HepG2 (cell line): ENCODE results near the gene PIP5KL1. TPM values are rescaled to one million over a fixed set of nuclear protein-coding genes. Genes with fewer than 3 reads are reported as not detected.
A peak's percentile ranks its signal among the peaks of the same experiment; 100 is the strongest.

Source experiments
- FUBP1 ChIP-seq: sonication (generic); formaldehyde crosslinking; IDR thresholded peaks from 2 replicates; pipeline ENCODE4 v1.5.1; 2020; ENCODE audit warnings: missing genetic modification reagents, mild to moderate bottlenecking, borderline replicate concordance
- GATAD1 ChIP-seq: IDR thresholded peaks from 2 replicates; pipeline ENCODE4 v1.6.1; 2016; ENCODE audit warnings: missing genetic modification reagents, missing compliant biosample characterization
- GRHL1 ChIP-seq: sonication (generic); formaldehyde crosslinking; conservative IDR thresholded peaks from 2 replicates; pipeline ENCODE4 v1.8.0; 2022; ENCODE audit warnings: missing genetic modification reagents
- MEF2D ChIP-seq: sonication (generic); formaldehyde crosslinking; IDR thresholded peaks from 2 replicates; pipeline ENCODE4 v1.5.1; 2020; ENCODE audit warnings: mild to moderate bottlenecking, missing genetic modification reagents
- PRDM10 ChIP-seq: sonication (generic); formaldehyde crosslinking; IDR thresholded peaks from 2 replicates; pipeline ENCODE4 v1.4.0; 2020; ENCODE audit warnings: low read depth, missing genetic modification reagents
- SP4 ChIP-seq: sonication (generic); formaldehyde crosslinking; IDR thresholded peaks from 2 replicates; pipeline ENCODE4 v1.8.1; 2023; ENCODE audit warnings: mild to moderate bottlenecking, missing genetic modification reagents
- SRSF9 ChIP-seq: fragments of 200-400 bp; formaldehyde crosslinking; IDR thresholded peaks from 2 replicates; pipeline ENCODE4 v1.6.1; 2018; ENCODE audit warnings: borderline replicate concordance, mild to moderate bottlenecking, low read depth, low read length; ENCODE audit not compliant: insufficient read depth, poor library complexity, severe bottlenecking
- TP53 ChIP-seq: sonication (generic); formaldehyde crosslinking; conservative IDR thresholded peaks from 2 replicates; pipeline ENCODE4 v1.4.0; 2020; ENCODE audit warnings: missing genetic modification reagents
- ZBTB42 ChIP-seq: sonication (generic); formaldehyde crosslinking; IDR thresholded peaks from 2 replicates; pipeline ENCODE4 v1.5.0; 2020; ENCODE audit warnings: mild to moderate bottlenecking, missing genetic modification reagents
- ZNF17 ChIP-seq: sonication (generic); formaldehyde crosslinking; IDR thresholded peaks from 2 replicates; pipeline ENCODE4 v1.5.0; 2020; ENCODE audit warnings: mild to moderate bottlenecking, missing genetic modification reagents
- ZNF264 ChIP-seq: sonication (generic); formaldehyde crosslinking; IDR thresholded peaks from 2 replicates; pipeline ENCODE4 v1.4.0; 2020; ENCODE audit warnings: missing genetic modification reagents
- ZNF431 ChIP-seq: sonication (generic); formaldehyde crosslinking; IDR thresholded peaks from 2 replicates; pipeline ENCODE4 v1.9.0; 2022; ENCODE audit warnings: missing genetic modification reagents, low read depth, mild to moderate bottlenecking, borderline replicate concordance
- ZNF547 ChIP-seq: sonication (generic); formaldehyde crosslinking; IDR thresholded peaks from 2 replicates; pipeline ENCODE4 v1.5.1; 2020; ENCODE audit warnings: mild to moderate bottlenecking, missing genetic modification reagents
- ZNF552 ChIP-seq: sonication (generic); formaldehyde crosslinking; IDR thresholded peaks from 2 replicates; pipeline ENCODE4 v1.9.0; 2022; ENCODE audit warnings: missing genetic modification reagents, mild to moderate bottlenecking, borderline replicate concordance
- ZNF572 ChIP-seq: sonication (generic); formaldehyde crosslinking; IDR thresholded peaks from 2 replicates; pipeline ENCODE4 v1.5.1; 2020; ENCODE audit warnings: mild to moderate bottlenecking, missing genetic modification reagents
- ZNF770 ChIP-seq: sonication (generic); formaldehyde crosslinking; IDR thresholded peaks from 2 replicates; pipeline ENCODE4 v1.5.0; 2020; ENCODE audit warnings: mild to moderate bottlenecking, missing genetic modification reagents
- ZSCAN22 ChIP-seq: sonication (generic); formaldehyde crosslinking; IDR thresholded peaks from 2 replicates; pipeline ENCODE4 v1.4.0; 2020; ENCODE audit warnings: mild to moderate bottlenecking, missing genetic modification reagents
- ZSCAN31 ChIP-seq: sonication (generic); formaldehyde crosslinking; IDR thresholded peaks from 2 replicates; pipeline ENCODE4 v1.5.0; 2020; ENCODE audit warnings: low read depth, mild to moderate bottlenecking, missing genetic modification reagents
- polyA plus RNA-seq, 8 experiments: library from polyadenylated mRNA; depleted of rRNA in 3 of 8; stranded (reverse) in 7 of 8; unstranded in 1 of 8; fragments of >200 nt; fragmentation: Illumina TruSeq in 4 of 8; extraction: Trizol in 4 of 8; gene quantifications; 2 replicates each; pipeline versions ENCODE4 v1.2.1 to v1.2.3, GENCODE V29; 2011 to 2016; ENCODE audit warnings: low read depth in 4 of 8, missing spikeins in 1 of 8, mixed read lengths in 1 of 8; ENCODE audit not compliant: insufficient read depth in 1 of 8
- total RNA-seq, 5 experiments: library from RNA; depleted of rRNA; stranded (reverse); fragments of >200 nt; fragmentation: Illumina TruSeq; extraction: Trizol; gene quantifications; 2 replicates each; pipeline ENCODE4 v1.2.3, GENCODE V29; 2016; ENCODE audit warnings: low read depth in 1 of 5

PIP5KL1 gene
- total and polyA plus RNA-seq, 2 of the 13 experiments (the other 11 are each of a cell fraction or from before 2014, with no cell fraction given) = 0.20 to 0.49 TPM

- TF ChIP-seq GRHL1 = no peak
- no peak for TF ChIP-seq ZNF264 (CRISPR knock-in tag)
- TF ChIP-seq ZBTB42 = no peak
- no peak for TF ChIP-seq GATAD1 (CRISPR knock-in tag)
- TF ChIP-seq ZSCAN31 (CRISPR knock-in tag) = peak; percentile 73; the same call in 1 of the 2 replicates
- TF ChIP-seq ZNF770 = peak; percentile 42; the same call in 1 of the 2 replicates
- TF ChIP-seq SRSF9 = no peak
- no peak for TF ChIP-seq TP53 (CRISPR knock-in tag)
- no peak for TF ChIP-seq ZNF547 (CRISPR knock-in tag)
- peak; percentile 40; the same call in 1 of the 2 replicates for TF ChIP-seq MEF2D (CRISPR knock-in tag)
- TF ChIP-seq ZSCAN22 (CRISPR knock-in tag) = no peak
- 0 out of 2 replicates have a peak, but pooled peaks have one; percentile 69 for TF ChIP-seq ZNF552
- TF ChIP-seq SP4 (CRISPR knock-in tag) = peak; percentile 65; the same call in 1 of the 2 replicates
- no peak for TF ChIP-seq PRDM10 (CRISPR knock-in tag)
- TF ChIP-seq FUBP1 = 0 out of 2 replicates have a peak, but pooled peaks have one; percentile 21
- TF ChIP-seq ZNF431 (CRISPR knock-in tag) = peak; percentile 54; the same call in 1 of the 2 replicates
- TF ChIP-seq ZNF17 (CRISPR knock-in tag) = no peak
- no peak for TF ChIP-seq ZNF572 (CRISPR knock-in tag)
Observed at GRCh38 chr9:127898433-127899127, 32.0 kb downstream of the PIP5KL1 start (continued).
